PC-3 (cell line): ENCODE data around the gene NCOA7.

ENCODE experiments used
- CTCF ChIP-seq: fragments of 300-600 bp; sonication (generic); conservative IDR thresholded peaks from 2 replicates; pipeline ENCODE4 v1.5.1; 2017; ENCODE audit warnings: antibody characterized with exemption, low read depth, mild to moderate bottlenecking, low read length
- EZH2 ChIP-seq: fragments of 300-600 bp; sonication (generic); IDR thresholded peaks from one replicate; pipeline ENCODE4 v1.6.1; 2017; ENCODE audit warnings: antibody characterized with exemption, mild to moderate bottlenecking, low read length; ENCODE audit not compliant: unreplicated experiment

GRCh38 chr6:125750692-125751333 is 39.9 kb upstream of the NCOA7 start:
- no peak for TF ChIP-seq CTCF
- TF ChIP-seq EZH2 = no peak
